ENCODE results near the gene ATP2A1. TPM values are rescaled to one million over a fixed set of nuclear protein-coding genes. Genes with fewer than 3 reads are reported as not detected.

The ATP2A1 gene
- total and polyA plus RNA-seq, 2 of the 13 experiments (the other 11 are each of a cell fraction or from before 2014, with no cell fraction given) = 3.2 to 12.5 TPM

DNA sequence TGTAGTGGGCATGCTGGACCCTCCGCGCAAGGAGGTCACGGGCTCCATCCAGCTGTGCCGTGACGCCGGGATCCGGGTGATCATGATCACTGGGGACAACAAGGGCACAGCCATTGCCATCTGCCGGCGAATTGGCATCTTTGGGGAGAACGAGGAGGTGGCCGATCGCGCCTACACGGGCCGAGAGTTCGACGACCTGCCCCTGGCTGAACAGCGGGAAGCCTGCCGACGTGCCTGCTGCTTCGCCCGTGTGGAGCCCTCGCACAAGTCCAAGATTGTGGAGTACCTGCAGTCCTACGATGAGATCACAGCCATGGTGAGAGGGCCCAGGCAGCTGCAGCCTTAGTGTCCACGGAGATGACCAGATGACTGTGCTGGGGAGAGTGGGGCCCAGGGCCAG, 22.3 kb downstream of the ATP2A1 start (continued):
- TF ChIP-seq, protein P1, sequence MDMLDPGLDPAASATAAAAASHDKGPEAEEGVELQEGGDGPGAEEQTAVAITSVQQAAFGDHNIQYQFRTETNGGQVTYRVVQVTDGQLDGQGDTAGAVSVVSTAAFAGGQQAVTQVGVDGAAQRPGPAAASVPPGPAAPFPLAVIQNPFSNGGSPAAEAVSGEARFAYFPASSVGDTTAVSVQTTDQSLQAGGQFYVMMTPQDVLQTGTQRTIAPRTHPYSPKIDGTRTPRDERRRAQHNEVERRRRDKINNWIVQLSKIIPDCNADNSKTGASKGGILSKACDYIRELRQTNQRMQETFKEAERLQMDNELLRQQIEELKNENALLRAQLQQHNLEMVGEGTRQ (IDR thresholded peaks at IDR 0.05; ENCODE audit: low read depth, low read length) = no peak
- TF ChIP-seq, protein P1 (CRISPR knock-in tag; IDR thresholded peaks at IDR 0.05; ENCODE audit: borderline replicate concordance) = no peak

DNA sequence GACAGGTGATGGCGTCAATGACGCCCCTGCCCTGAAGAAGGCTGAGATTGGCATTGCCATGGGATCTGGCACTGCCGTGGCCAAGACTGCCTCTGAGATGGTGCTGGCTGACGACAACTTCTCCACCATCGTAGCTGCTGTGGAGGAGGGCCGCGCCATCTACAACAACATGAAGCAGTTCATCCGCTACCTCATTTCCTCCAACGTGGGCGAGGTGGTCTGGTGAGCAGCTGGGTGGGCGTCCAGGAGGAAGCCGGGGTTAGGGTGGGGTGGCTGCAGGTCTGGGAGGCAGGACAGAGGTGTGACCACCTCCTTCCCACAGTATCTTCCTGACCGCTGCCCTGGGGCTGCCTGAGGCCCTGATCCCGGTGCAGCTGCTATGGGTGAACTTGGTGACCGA, 23.6 kb downstream of the ATP2A1 start:
- WGBS (ENCODE audit: low lambda C conversion rate) = 97% methylated on average over 10 of the region's 15 CpGs
- Histone ChIP-seq H3K27me3 (ENCODE audit: control insufficient read depth in 1 of 2, insufficient read depth in 2 of 2, low read length in 2 of 2) (no peaks in the 10 kb centered on the region), H3K9ac (ENCODE audit: insufficient read depth, low read depth, low read length) (no peak overlapping the region), H3K9me3 (ENCODE audit: low read length) (no peaks in the 10 kb centered on the region), H3K4me3 (replicated peaks in 1 of 3; ENCODE audit: insufficient read depth in 1 of 3, low read depth in 2 of 3, low read length in 3 of 3) (no peak overlapping the region), H3K27ac (ENCODE audit: extremely low read length, insufficient read depth, low read length) (no peak overlapping the region), H3K36me3 (replicated peaks in 1 of 2; ENCODE audit: control insufficient read depth in 1 of 2, insufficient read depth in 2 of 2, low read length in 2 of 2) (peaks cover 12 to 15% of the 10 kb centered on the region in 2 experiments), H3K4me1 (ENCODE audit: insufficient read depth, low read length) (no peaks in the 10 kb centered on the region), H4K20me1 (ENCODE audit: insufficient read depth, low read length) (no peaks in the 10 kb centered on the region), H2AFZ (ENCODE audit: low read length) (no peak overlapping the region), H3K4me2 (ENCODE audit: low read depth, low read length) (no peak overlapping the region), H3K79me2 (ENCODE audit: insufficient read depth, low read length) (no peaks in the 10 kb centered on the region)
- no TSS peak for BruUV-seq (replicated peaks)
- FAIRE-seq = no peak
- no peak for DNase-seq (ENCODE audit: low spot score)
- in situ Hi-C loops (cut with HindIII; ENCODE audit: extremely low pct_ligation_motif_present, low pct_unique_long_range_greater_than_20kb) (no loop called here), intact Hi-C loops (cut with micrococcal nuclease; ENCODE audit: unreplicated experiment) (no loop called here)
- no peak for TF ChIP-seq CENPT (CRISPR knock-in tag; IDR thresholded peaks at IDR 0.05; ENCODE audit: low read depth)
- no peak for TF ChIP-seq ZNF124 (CRISPR knock-in tag; IDR thresholded peaks at IDR 0.05)
- TF ChIP-seq ZNF761 (CRISPR knock-in tag; conservative IDR thresholded peaks at IDR 0.05) = no peak
- TF ChIP-seq ZNF619 (CRISPR knock-in tag; IDR thresholded peaks at IDR 0.05) = no peak
- TF ChIP-seq ATAD3A (CRISPR knock-in tag; IDR thresholded peaks at IDR 0.05) = no peak
- TF ChIP-seq ZBTB7B (CRISPR knock-in tag; IDR thresholded peaks at IDR 0.05) = no peak
- no peak for TF ChIP-seq ASH2L (IDR thresholded peaks at IDR 0.05; ENCODE audit: insufficient read length, low read depth, low read length)
- TF ChIP-seq, protein P2, sequence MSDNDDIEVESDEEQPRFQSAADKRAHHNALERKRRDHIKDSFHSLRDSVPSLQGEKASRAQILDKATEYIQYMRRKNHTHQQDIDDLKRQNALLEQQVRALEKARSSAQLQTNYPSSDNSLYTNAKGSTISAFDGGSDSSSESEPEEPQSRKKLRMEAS (IDR thresholded peaks at IDR 0.05) = no peak
- TF ChIP-seq MAFK (conservative IDR thresholded peaks at IDR 0.05 in 1 of 2, IDR thresholded peaks at IDR 0.05 in 1 of 2; ENCODE audit: low read length in 2 of 2) = no peak
- TF ChIP-seq, protein P3, sequence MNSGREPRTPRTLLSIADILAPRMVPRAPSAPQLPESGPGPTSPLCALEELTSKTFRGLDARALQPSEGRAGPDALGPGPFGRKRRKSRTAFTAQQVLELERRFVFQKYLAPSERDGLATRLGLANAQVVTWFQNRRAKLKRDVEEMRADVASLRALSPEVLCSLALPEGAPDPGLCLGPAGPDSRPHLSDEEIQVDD (CRISPR knock-in tag; IDR thresholded peaks at IDR 0.05; ENCODE audit: borderline replicate concordance) = no peak
- TF ChIP-seq STAG1 (CRISPR knock-in tag; IDR thresholded peaks at IDR 0.05) = no peak
- no peak for TF ChIP-seq CEBPB (IDR thresholded peaks at IDR 0.05; ENCODE audit: borderline replicate concordance, low read depth, low read length)
- TF ChIP-seq KDM1A (CRISPR knock-in tag; IDR thresholded peaks at IDR 0.05) = no peak
- no peak for TF ChIP-seq FIP1L1 (IDR thresholded peaks at IDR 0.05; ENCODE audit: borderline replicate concordance, insufficient read depth, low read depth, low read length)
- no peak for TF ChIP-seq ZNF564 (CRISPR knock-in tag; IDR thresholded peaks at IDR 0.05)
- ChIA-PET POLR2A (interaction anchor here (1.4 kb wide), 1 partner anchor 21 kb away, joined by 3 read pairs; no protein-coding TSS in a partner anchor), CTCF (ENCODE audit: low intra/inter-chr PET ratio, low total read pairs) (no interaction called here)
- ATAC-seq = peak; percentile 5; the same call in 1 of the 3 replicates

All from HepG2 (cell line).